MM.1S (cell line): ENCODE data around the gene ZNF93.
"Not testable (repeated sequence)": the region's sequence is repeated elsewhere in the genome, so short reads cannot be mapped to it uniquely, and the experiment has no call there.

Experiments used
- DNase-seq: peaks from one replicate; pipeline ENCODE4 v3.0.0-alpha.2; 2015
- H2AFZ ChIP-seq: fragments of 300-600 bp; sonication (generic); 2 replicates; pipeline ENCODE4 v1.6.0; 2016; ENCODE audit warnings: antibody characterized with exemption, low read length
- H3F3A ChIP-seq: fragments of 300-600 bp; sonication (generic); 2 replicates; pipeline ENCODE4 v1.6.1; 2016; ENCODE audit warnings: mild to moderate bottlenecking, antibody characterized with exemption, low read length, moderate library complexity, mixed read lengths; ENCODE audit not compliant: insufficient read depth
- H3K27ac ChIP-seq: fragments of 300-600 bp; sonication (generic); 2 replicates; pipeline ENCODE4 v1.5.1; 2016; ENCODE audit warnings: mild to moderate bottlenecking, low read length
- H3K27me3 ChIP-seq: fragments of 300-600 bp; sonication (generic); replicated peaks from 2 replicates; pipeline ENCODE4 v1.6.0; 2016; ENCODE audit warnings: low read length; ENCODE audit not compliant: insufficient read depth
- H3K36me3 ChIP-seq: fragments of 300-600 bp; sonication (generic); replicated peaks from 2 replicates; pipeline ENCODE4 v1.6.1; 2016; ENCODE audit warnings: mild to moderate bottlenecking, low read length, mixed read lengths; ENCODE audit not compliant: insufficient read depth
- H3K4me1 ChIP-seq: fragments of 300-600 bp; sonication (generic); 2 replicates; pipeline ENCODE4 v1.6.1; 2016; ENCODE audit warnings: low read length, mixed read lengths
- H3K4me2 ChIP-seq: fragments of 300-600 bp; sonication (generic); 2 replicates; pipeline ENCODE4 v1.6.0; 2016; ENCODE audit warnings: low read depth, low read length
- H3K4me3 ChIP-seq: fragments of 300-600 bp; sonication (generic); 2 replicates; pipeline ENCODE4 v1.5.1; 2016; ENCODE audit warnings: low read length, mixed read lengths
- H3K79me2 ChIP-seq: fragments of 300-600 bp; sonication (generic); 2 replicates; pipeline ENCODE4 v1.6.1; 2016; ENCODE audit warnings: mixed run types, low read length, mixed read lengths
- H3K9ac ChIP-seq: fragments of 300-600 bp; sonication (generic); 2 replicates; pipeline ENCODE4 v1.6.1; 2016; ENCODE audit warnings: low read length, mixed read lengths
- H3K9me2 ChIP-seq: fragments of 300-600 bp; sonication (generic); replicated peaks from 2 replicates; pipeline ENCODE4 v1.6.1; 2016; ENCODE audit warnings: mild to moderate bottlenecking, low read length, mixed read lengths; ENCODE audit not compliant: insufficient read depth
- H3K9me3 ChIP-seq: fragments of 300-600 bp; sonication (generic); replicated peaks from 2 replicates; pipeline ENCODE4 v1.6.1; 2016; ENCODE audit warnings: mild to moderate bottlenecking, low read length, mixed read lengths; ENCODE audit not compliant: insufficient read depth
- H4K20me1 ChIP-seq: fragments of 300-600 bp; sonication (generic); 2 replicates; pipeline ENCODE4 v1.6.1; 2016; ENCODE audit warnings: mild to moderate bottlenecking, low read length, moderate library complexity, mixed read lengths; ENCODE audit not compliant: insufficient read depth
- EZH2 ChIP-seq: fragments of 300-600 bp; sonication (generic); optimal IDR thresholded peaks from 2 replicates; pipeline ENCODE3; 2017; ENCODE audit warnings: low read depth, mild to moderate bottlenecking, antibody characterized with exemption, low read length, mixed read lengths
- EZH2phosphoT487 ChIP-seq: fragments of 300-600 bp; sonication (generic); IDR thresholded peaks from 2 replicates; pipeline ENCODE4 v1.6.1; 2018; ENCODE audit warnings: antibody characterized with exemption, low read length
- TF ChIP-seq, protein P1 (sequence below): fragments of 300-600 bp; sonication (generic); IDR thresholded peaks from 2 replicates; pipeline ENCODE4 v1.5.1; 2016; ENCODE audit warnings: antibody characterized with exemption, low read length, mixed read lengths

The ZNF93 gene

DNA sequence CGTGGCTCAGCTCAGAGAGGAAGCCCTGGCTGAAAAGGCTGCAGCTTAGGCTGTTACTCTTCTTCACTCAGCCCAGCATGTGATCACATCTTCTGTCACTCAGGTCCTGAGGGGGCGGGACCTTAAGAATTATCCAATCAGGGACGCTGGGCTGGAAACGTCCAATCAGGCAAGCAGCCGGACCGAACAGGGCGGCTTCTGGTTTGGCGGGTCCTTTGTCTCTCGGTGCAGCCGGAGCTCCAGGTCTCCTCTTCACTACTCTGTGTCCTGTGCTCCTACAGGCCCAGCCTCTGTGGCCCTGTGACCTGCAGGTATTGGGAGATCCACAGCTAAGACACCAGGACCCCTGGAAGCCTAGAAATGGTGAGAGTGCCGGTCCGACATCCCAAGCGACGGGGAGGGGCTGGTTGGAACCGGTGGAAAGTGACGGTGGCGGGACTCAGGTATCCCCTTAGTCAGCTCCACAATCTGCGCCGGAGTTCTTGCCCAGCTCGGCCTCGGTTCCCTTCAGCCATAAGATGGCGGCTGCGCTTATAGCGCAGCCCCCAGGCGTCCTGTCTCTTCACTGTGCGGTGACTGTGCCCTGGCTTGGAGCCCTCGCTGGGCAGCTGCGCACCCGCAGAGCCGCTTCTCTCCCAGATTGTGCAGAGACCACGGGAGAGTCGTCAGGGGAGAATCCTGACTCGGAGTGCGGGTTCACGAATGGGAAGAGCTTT is at the start of gene ZNF93:
ZNF93 (plus strand) TSS at position 218 of the 716 bp plus-strand sequence; CDS start at position 361, 143 bp downstream.
- Histone ChIP-seq H3K27ac (peak within 1 kb of the TSS; percentile 72; the same call in 1 of the 2 replicates), H3K27me3 (no peaks in the 10 kb centered on the region), H3K9ac (peak within 1 kb of the TSS; percentile 73; the same call in 1 of the 2 replicates), H3K4me2 (peak within 1 kb of the TSS; percentile 61), H3K9me3 (no peaks in the 10 kb centered on the region), H3K9me2 (no peaks in the 10 kb centered on the region), H3F3A (peaks cover 11% of the 10 kb centered on the region), H3K79me2 (peaks cover 41% of the 10 kb centered on the region), H2AFZ (peak within 1 kb of the TSS; percentile 93), H4K20me1 (no peaks in the 10 kb centered on the region), H3K4me1 (no peaks in the 10 kb centered on the region), H3K4me3 (peak within 1 kb of the TSS; percentile 93), H3K36me3 (no peaks in the 10 kb centered on the region; the same call in 1 of the 2 replicates)
- DNase-seq = peak; percentile 98
- no peak for TF ChIP-seq EZH2phosphoT487
- TF ChIP-seq EZH2 = no peak
- TF ChIP-seq, protein P1, sequence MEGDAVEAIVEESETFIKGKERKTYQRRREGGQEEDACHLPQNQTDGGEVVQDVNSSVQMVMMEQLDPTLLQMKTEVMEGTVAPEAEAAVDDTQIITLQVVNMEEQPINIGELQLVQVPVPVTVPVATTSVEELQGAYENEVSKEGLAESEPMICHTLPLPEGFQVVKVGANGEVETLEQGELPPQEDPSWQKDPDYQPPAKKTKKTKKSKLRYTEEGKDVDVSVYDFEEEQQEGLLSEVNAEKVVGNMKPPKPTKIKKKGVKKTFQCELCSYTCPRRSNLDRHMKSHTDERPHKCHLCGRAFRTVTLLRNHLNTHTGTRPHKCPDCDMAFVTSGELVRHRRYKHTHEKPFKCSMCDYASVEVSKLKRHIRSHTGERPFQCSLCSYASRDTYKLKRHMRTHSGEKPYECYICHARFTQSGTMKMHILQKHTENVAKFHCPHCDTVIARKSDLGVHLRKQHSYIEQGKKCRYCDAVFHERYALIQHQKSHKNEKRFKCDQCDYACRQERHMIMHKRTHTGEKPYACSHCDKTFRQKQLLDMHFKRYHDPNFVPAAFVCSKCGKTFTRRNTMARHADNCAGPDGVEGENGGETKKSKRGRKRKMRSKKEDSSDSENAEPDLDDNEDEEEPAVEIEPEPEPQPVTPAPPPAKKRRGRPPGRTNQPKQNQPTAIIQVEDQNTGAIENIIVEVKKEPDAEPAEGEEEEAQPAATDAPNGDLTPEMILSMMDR = no peak

DNA sequence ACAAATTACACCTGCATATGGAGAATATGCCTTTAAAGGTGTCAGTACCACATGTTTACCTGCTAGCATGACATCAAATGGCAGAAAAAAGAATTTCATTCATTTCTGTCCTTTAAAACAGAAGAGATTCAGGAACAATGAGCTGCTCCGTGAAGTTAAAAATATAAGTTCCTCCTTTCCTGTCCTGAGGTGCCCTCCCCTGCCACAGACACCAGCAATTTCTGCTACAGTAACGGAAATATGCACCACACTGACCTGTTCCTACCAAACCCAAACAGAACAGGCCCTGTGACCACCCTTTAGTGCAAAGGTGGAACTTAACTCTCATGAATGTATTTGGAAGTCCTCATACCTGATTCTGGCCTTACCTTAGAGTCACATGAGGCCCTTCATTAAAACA is 49.0 kb upstream of the ZNF93 start:
- not testable (repeated sequence) for H3K27me3 ChIP-seq, H4K20me1 ChIP-seq, H3F3A ChIP-seq, H3K79me2 ChIP-seq, H3K4me3 ChIP-seq, DNase-seq, H3K27ac ChIP-seq, H3K36me3 ChIP-seq, H3K9me2 ChIP-seq, H3K4me2 ChIP-seq, H3K9me3 ChIP-seq, H2AFZ ChIP-seq, H3K9ac ChIP-seq, H3K4me1 ChIP-seq

DNA sequence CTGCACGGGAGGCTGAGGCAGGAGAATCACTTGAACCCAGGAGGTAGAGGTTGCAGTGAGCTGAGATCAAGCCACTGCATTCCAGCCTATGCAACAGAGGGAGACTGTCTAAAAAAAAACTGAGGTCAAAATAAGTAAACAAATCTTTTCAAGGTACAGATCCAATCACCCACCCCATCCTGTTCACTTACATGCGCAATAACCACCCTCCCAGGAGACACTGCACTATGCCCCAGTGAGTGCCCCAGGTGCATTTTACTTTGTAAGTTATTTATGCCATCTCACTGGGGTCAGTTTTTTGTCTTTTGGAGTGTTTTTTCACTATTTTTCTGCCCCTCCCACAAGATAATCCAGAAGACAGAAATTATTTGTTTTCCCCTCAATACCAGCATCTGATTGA is 42.0 kb upstream of the ZNF93 start:
- Histone ChIP-seq H3K4me1 (no peaks in the 10 kb centered on the region), H3K9me2 (no peaks in the 10 kb centered on the region), H4K20me1 (no peaks in the 10 kb centered on the region), H3K36me3 (no peaks in the 10 kb centered on the region), H3K79me2 (no peaks in the 10 kb centered on the region), H2AFZ (no peak overlapping the region), H3F3A (no peaks in the 10 kb centered on the region), H3K9me3 (no peaks in the 10 kb centered on the region), H3K9ac (no peak overlapping the region), H3K4me3 (no peak overlapping the region), H3K27ac (no peak overlapping the region), H3K27me3 (no peaks in the 10 kb centered on the region), H3K4me2 (no peak overlapping the region)
- TF ChIP-seq EZH2phosphoT487 = no peak
- no peak for TF ChIP-seq EZH2
- TF ChIP-seq, protein P1 = no peak
- DNase-seq = no peak

DNA sequence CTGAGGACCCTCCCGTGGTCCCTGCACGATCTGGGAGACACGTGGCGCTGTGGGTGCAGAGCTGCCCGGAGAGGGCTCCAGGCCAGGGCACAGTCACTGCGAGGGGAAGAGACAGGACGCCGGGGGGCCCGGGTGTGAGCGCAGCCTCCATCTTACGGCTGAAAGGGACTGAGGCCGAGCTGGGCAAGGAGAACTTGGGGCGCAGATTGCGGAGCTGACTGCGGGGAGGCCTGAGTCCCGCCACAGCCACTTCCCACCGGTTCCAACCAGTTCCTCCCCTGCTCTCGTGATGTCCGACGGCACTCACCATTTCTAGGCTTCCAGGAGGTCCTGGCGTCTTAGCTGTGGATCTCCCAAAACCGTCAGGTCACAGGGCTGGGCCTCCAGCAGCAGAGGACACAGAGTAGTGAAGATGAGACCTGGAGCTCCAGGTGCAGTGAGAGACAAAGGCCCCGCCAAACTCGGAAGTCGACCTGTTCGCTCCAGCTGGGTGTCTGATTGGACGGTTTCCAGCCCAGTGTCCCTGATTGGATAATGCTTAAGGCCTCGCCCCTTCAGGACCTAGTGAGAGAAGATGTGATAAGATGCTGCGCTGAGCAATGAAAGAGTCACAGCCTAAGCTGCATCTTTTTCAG is 39.9 kb upstream of the ZNF93 start:
- Histone ChIP-seq H3K36me3 (no peaks in the 10 kb centered on the region), H2AFZ (no peak overlapping the region), H3K9me3 (no peaks in the 10 kb centered on the region), H3K9ac (no peak overlapping the region), H3F3A (peaks cover 3% of the 10 kb centered on the region; the same call in 1 of the 2 replicates), H3K9me2 (no peaks in the 10 kb centered on the region), H4K20me1 (no peaks in the 10 kb centered on the region), H3K27ac (no peak overlapping the region), H3K4me2 (no peak overlapping the region), H3K4me3 (no peak overlapping the region), H3K79me2 (no peaks in the 10 kb centered on the region), H3K4me1 (no peaks in the 10 kb centered on the region), H3K27me3 (no peaks in the 10 kb centered on the region)
- DNase-seq = peak; percentile 10
- no peak for TF ChIP-seq EZH2
- TF ChIP-seq EZH2phosphoT487 = no peak
- TF ChIP-seq, protein P1 = no peak
